Measurements from ENCODE around the gene ZNRD2.

ZNRD2 gene

GRCh38 chr11:65609665-65610064 lies 39.4 kb downstream of the ZNRD2 start:
- H3K9me3 ChIP-seq (ENCODE audit: insufficient read depth, low read length), result no peaks in the 10 kb centered on the region
- no peaks in the 10 kb centered on the region for H3K36me3 ChIP-seq (ENCODE audit: low read length)
- TF ChIP-seq, protein P1, sequence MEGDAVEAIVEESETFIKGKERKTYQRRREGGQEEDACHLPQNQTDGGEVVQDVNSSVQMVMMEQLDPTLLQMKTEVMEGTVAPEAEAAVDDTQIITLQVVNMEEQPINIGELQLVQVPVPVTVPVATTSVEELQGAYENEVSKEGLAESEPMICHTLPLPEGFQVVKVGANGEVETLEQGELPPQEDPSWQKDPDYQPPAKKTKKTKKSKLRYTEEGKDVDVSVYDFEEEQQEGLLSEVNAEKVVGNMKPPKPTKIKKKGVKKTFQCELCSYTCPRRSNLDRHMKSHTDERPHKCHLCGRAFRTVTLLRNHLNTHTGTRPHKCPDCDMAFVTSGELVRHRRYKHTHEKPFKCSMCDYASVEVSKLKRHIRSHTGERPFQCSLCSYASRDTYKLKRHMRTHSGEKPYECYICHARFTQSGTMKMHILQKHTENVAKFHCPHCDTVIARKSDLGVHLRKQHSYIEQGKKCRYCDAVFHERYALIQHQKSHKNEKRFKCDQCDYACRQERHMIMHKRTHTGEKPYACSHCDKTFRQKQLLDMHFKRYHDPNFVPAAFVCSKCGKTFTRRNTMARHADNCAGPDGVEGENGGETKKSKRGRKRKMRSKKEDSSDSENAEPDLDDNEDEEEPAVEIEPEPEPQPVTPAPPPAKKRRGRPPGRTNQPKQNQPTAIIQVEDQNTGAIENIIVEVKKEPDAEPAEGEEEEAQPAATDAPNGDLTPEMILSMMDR (IDR thresholded peaks at IDR 0.05; ENCODE audit: insufficient read depth, low read length, poor library complexity, severe bottlenecking), result no peak
- TF ChIP-seq EZH2phosphoT487 (conservative IDR thresholded peaks at IDR 0.05; ENCODE audit: low read length), result no peak
- H3K27me3 ChIP-seq (ENCODE audit: low read length), result no peaks in the 10 kb centered on the region
- no peaks in the 10 kb centered on the region for H4K20me1 ChIP-seq (ENCODE audit: low read depth, low read length)
- no peak overlapping the region for H3K27ac ChIP-seq (ENCODE audit: low read depth, low read length)
- no peak overlapping the region for H3K4me3 ChIP-seq (ENCODE audit: insufficient read depth, low read length, poor library complexity, severe bottlenecking)
- no peaks in the 10 kb centered on the region for H3K9me2 ChIP-seq (replicated peaks; ENCODE audit: insufficient read depth, low read length)
- no peaks in the 10 kb centered on the region for H3F3A ChIP-seq (ENCODE audit: insufficient read depth)
- no peak overlapping the region for H3K4me2 ChIP-seq (ENCODE audit: low read depth, low read length, poor library complexity, severe bottlenecking)
- H3K79me2 ChIP-seq (ENCODE audit: insufficient read depth, low read length), result peaks cover under 1% of the 10 kb centered on the region; the same call in 1 of the 2 replicates
- no peak overlapping the region for H3K9ac ChIP-seq (ENCODE audit: low read length)
- H2AFZ ChIP-seq (ENCODE audit: low read depth, low read length, severe bottlenecking), result no peak overlapping the region

DNA sequence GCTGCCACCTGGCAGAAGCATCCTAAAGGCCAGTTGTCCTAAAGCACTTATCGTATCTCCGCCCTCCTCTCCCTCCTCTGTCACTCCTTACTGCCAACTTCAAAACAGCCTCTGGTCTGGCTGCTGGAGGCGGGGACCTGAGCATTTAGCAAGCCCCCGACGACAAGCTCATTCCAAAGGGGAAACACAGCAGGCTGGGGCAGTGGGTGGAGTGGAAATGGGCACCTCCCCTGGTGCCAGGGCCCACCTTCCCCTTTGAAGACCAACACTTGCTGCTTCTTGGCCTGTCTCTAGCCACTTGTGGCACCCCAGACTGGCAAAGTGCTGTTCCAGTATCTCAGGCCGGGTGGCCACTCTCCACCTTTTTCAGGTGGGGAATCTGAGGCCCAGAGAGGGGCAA lies 40.1 kb downstream of the ZNRD2 start:
- H3K79me2 ChIP-seq (ENCODE audit: insufficient read depth, low read length), result peaks cover 4% of the 10 kb centered on the region; the same call in 1 of the 2 replicates
- no peak overlapping the region for H3K4me2 ChIP-seq (ENCODE audit: low read depth, low read length, poor library complexity, severe bottlenecking)
- no peaks in the 10 kb centered on the region for H4K20me1 ChIP-seq (ENCODE audit: low read depth, low read length)
- no peaks in the 10 kb centered on the region for H3K36me3 ChIP-seq (ENCODE audit: low read length)
- H3K9ac ChIP-seq (ENCODE audit: low read length), result no peak overlapping the region
- H3K9me3 ChIP-seq (ENCODE audit: insufficient read depth, low read length), result no peaks in the 10 kb centered on the region
- H3K27ac ChIP-seq (ENCODE audit: low read depth, low read length), result no peak overlapping the region
- H3K9me2 ChIP-seq (replicated peaks; ENCODE audit: insufficient read depth, low read length), result no peaks in the 10 kb centered on the region
- H3K4me3 ChIP-seq (ENCODE audit: insufficient read depth, low read length, poor library complexity, severe bottlenecking), result no peak overlapping the region
- H3F3A ChIP-seq (ENCODE audit: insufficient read depth), result no peaks in the 10 kb centered on the region
- no peaks in the 10 kb centered on the region for H3K27me3 ChIP-seq (ENCODE audit: low read length)
- no peak for TF ChIP-seq EZH2phosphoT487 (conservative IDR thresholded peaks at IDR 0.05; ENCODE audit: low read length)
- TF ChIP-seq, protein P1 (IDR thresholded peaks at IDR 0.05; ENCODE audit: insufficient read depth, low read length, poor library complexity, severe bottlenecking), result no peak
- no peak overlapping the region for H2AFZ ChIP-seq (ENCODE audit: low read depth, low read length, severe bottlenecking)

DNA sequence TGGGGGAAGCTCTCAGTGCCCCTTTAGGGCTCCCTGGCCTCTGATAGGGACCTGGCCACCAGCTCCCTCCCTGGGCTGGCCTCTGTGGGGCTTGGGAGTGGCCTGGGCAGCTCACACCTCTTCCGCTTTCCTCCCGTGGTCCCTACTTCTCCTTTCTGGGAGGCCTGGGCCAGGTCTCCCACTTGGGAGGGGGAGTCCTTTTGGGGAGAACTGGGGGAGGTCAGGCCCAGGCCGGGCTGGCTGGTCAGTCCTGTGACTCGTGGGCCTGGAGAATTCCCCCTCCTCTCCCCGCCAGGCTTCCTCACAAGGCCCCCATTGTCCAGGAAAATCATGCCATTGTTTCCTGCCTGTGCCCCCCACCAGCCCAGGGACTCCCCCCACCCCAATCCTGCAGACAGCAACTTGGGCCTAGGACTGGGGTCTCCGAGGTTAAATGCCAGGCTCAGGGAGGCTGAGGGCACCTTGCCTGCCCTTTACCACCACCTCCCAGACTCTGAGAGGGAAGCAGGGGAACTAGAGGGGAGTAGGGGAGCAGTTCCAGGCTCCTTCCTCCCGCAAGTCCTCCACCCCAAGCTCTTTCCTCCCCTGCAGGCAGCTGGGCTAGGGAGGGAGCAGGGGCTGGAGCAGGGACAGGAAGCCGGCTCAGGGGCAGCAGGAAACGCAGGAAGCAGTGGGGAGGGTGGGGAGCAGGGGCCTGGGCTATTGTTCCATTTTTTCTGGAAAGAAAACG lies 40.9 kb downstream of the ZNRD2 start:
- no peaks in the 10 kb centered on the region for H3F3A ChIP-seq (ENCODE audit: insufficient read depth)
- H3K27me3 ChIP-seq (ENCODE audit: low read length), result no peaks in the 10 kb centered on the region
- H3K4me2 ChIP-seq (ENCODE audit: low read depth, low read length, poor library complexity, severe bottlenecking), result peak overlapping the region; percentile 4
- H2AFZ ChIP-seq (ENCODE audit: low read depth, low read length, severe bottlenecking), result no peak overlapping the region
- no peaks in the 10 kb centered on the region for H3K36me3 ChIP-seq (ENCODE audit: low read length)
- H3K9ac ChIP-seq (ENCODE audit: low read length), result no peak overlapping the region
- H3K4me3 ChIP-seq (ENCODE audit: insufficient read depth, low read length, poor library complexity, severe bottlenecking), result no peak overlapping the region
- H3K79me2 ChIP-seq (ENCODE audit: insufficient read depth, low read length), result peaks cover 10% of the 10 kb centered on the region
- H3K9me2 ChIP-seq (replicated peaks; ENCODE audit: insufficient read depth, low read length), result no peaks in the 10 kb centered on the region
- H3K27ac ChIP-seq (ENCODE audit: low read depth, low read length), result no peak overlapping the region
- TF ChIP-seq, protein P1 (IDR thresholded peaks at IDR 0.05; ENCODE audit: insufficient read depth, low read length, poor library complexity, severe bottlenecking), result no peak
- TF ChIP-seq EZH2phosphoT487 (conservative IDR thresholded peaks at IDR 0.05; ENCODE audit: low read length), result no peak
- no peaks in the 10 kb centered on the region for H3K9me3 ChIP-seq (ENCODE audit: insufficient read depth, low read length)
- H4K20me1 ChIP-seq (ENCODE audit: low read depth, low read length), result no peaks in the 10 kb centered on the region
